Endometrium (tissue), 2 donors: ENCODE data around the gene RARG.
"Not testable (repeated sequence)": the region's sequence is repeated elsewhere in the genome, so short reads cannot be mapped to it uniquely, and the experiment has no call there.

Experiments
- FAIRE-seq: peaks from 2 replicates; lab custom pipeline; 2012; peaks lifted over from hg19 to GRCh38; lab: Jason Lieb, UNC
- donor health status: control.
- donor health status: control.

RARG gene

DNA sequence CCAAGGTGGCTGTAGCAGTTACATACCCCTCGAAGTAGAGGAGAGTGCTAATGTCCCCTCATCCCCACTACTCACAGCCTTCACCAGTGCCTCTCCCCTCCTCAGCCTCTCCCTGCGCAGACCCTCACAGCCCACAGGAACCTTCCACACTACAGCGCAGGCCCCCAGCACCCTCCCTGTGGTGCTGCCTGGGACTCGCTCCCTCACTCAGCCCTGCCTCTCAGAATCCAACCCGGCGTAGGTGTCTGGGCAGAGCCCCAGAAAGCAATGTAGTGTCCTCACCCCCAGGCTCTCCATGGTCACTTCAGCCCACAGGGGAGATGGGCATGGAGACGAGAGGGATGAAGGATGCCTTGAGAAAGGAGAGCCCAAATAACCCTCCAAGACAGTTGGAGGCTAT is 62.4 kb downstream of the RARG start:
- FAIRE-seq: no peak

DNA sequence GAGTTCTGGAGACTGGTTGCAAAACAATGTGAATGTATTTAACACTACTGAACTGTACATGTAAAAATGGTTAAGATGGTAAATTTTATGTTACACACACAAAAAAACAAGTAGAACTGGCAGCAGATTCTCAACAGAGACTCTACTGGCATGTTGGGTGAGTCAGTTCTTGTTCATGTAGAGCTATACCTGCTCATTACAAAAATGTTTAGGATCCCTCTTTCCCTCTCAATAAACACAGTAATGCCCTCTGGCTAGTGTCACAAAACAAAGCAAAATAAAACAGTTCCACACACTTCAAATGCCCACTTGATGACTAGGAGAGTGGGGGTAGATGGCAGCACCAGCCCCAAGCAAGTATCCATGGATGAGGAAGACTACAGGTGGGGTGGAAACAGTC is 65.2 kb downstream of the RARG start:
- FAIRE-seq: no peak

DNA sequence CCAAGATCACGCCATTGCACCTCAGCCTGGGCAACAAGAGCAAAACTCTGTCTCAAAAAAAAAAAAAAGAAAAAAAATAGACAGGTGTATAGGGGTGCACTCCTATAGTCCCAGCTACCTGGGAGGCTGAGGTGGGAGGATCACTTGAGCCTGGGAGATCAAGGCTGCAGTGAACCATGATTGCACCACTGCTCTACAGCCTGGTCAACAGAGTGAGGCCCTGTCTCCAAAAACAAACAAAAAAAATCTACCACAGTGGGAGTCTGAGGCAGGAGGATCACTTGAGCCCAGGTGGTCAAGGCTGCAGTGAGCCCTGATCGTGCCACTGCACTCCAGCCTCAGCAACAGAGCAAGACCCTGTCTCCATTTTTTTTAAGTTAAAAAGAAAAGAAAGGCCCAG is 69.0 kb downstream of the RARG start:
- FAIRE-seq: not testable (repeated sequence)

DNA sequence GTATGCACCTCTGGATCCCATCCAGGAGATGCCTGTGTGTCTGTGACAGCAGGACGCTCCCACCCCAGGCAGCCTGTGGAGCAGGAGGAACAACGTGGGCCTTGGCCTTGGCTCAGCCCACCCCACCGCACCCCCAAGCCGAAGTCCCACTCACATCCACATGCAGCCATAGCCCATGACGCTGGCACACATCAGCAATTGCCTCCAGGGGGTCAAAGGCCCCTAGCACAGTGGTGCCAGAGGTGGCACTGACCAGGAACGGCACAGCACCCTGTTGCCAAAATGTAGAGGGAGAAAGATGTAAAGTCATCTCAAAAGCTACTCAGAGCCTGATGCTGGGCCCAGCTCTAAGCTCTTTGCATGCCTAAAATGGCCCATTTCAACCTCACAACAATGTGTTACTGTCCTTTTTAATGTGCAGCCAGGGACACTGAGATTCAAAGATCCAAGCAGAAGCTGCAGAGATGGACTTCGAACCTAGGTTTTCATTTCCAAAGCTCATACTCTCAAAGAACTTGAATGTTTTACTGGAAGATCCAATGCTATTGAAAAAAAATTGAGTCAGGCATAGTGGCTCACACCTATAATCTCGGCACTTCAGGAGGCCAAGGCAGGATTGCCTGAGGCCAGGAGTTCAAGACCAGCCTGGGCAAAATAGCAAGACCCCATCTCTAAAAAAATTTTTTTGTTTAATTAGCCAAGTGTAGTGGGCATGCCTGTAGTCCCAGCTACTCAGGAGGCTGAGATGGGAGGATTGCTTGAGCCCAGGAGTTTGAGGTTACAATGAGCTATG is 70.7 kb downstream of the RARG start:
- no peak for FAIRE-seq

DNA sequence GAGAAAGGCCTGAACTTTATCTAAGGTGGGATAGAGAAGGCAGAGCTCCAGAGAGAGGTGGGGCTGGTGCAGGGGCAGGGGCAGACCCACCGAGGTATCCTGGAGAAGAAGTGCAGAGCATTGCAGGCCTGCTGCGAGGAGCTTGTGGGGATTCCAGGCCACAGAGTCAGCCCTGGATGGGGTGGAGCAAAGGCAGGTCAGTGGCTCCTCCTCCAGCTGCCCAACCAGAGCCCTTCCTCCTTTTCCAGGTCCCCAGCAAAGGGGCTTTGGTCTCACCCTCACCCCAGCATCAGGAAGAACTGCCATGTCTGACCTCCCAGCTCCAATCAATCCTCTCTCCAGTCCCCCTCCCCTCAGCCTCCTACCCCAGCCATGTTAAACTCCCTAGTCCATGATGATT is 71.3 kb downstream of the RARG start:
- FAIRE-seq: no peak
